Suprapubic skin (tissue), 4 donors: ENCODE data around the gene SLC6A7. TPM values are rescaled to one million over a fixed set of nuclear protein-coding genes. Genes with fewer than 3 reads are reported as not detected.

Experiments used
- DNase-seq, 2 donors: peaks; one replicate each; pipeline ENCODE4 v3.0.0-alpha.2; 2019; ENCODE audit warnings: low spot score in 2 of 2
- H3K27ac ChIP-seq: fragments of 200-600 bp; sonication (generic); one replicate; pipeline ENCODE4 v1.5.1; 2019
- H3K27me3 ChIP-seq: fragments of 200-600 bp; sonication (generic); one replicate; pipeline ENCODE4 v1.5.1; 2019
- H3K36me3 ChIP-seq: fragments of 200-600 bp; sonication (generic); one replicate; pipeline ENCODE4 v1.5.1; 2019
- H3K4me1 ChIP-seq: fragments of 200-600 bp; sonication (generic); one replicate; pipeline ENCODE4 v1.5.1; 2019
- H3K4me3 ChIP-seq: fragments of 200-600 bp; sonication (generic); one replicate; pipeline ENCODE4 v1.5.1; 2019; ENCODE audit warnings: mild to moderate bottlenecking
- H3K9me3 ChIP-seq: fragments of 200-600 bp; sonication (generic); one replicate; pipeline ENCODE4 v1.5.1; 2019
- EP300 ChIP-seq: sonication (generic); formaldehyde crosslinking; IDR thresholded peaks from one replicate; pipeline ENCODE4 v1.6.1; 2017; ENCODE audit warnings: antibody characterized with exemption
- POLR2A ChIP-seq, 2 donors: fragments of 450-650 bp; IDR thresholded peaks; one replicate each; pipeline ENCODE4 v1.6.1; 2017; ENCODE audit warnings: antibody characterized with exemption in 2 of 2, mild to moderate bottlenecking in 2 of 2, moderate library complexity in 2 of 2
- POLR2AphosphoS5 ChIP-seq, 3 donors: sonication (generic); formaldehyde crosslinking; IDR thresholded peaks; one replicate each; pipeline ENCODE4 v1.6.1; 2017; ENCODE audit warnings: antibody characterized with exemption in 3 of 3
- WGBS: methylation state at CpG from one replicate; pipeline ENCODE4 v1.1.5; 2018; 5-methylcytosine and 5-hydroxymethylcytosine counted together
- total RNA-seq, 4 donors: library from RNA; depleted of rRNA; stranded (reverse); fragments of >200 nt; gene quantifications; one replicate each; pipeline ENCODE4 v1.1.0, GENCODE V29; 2016
- TF ChIP-seq, protein P1 (sequence below), 2 donors: fragments of 200-600 bp in 1 of 2; fragments of 450-650 bp in 1 of 2; sonication (generic) in 1 of 2; IDR thresholded peaks; one replicate each; pipeline ENCODE4 v1.5.1; 2016 to 2019; ENCODE audit warnings: antibody characterized with exemption in 2 of 2, mild to moderate bottlenecking in 1 of 2, moderate library complexity in 1 of 2

The SLC6A7 gene
- total RNA-seq, 4 donors from 2014 or later = not detected

- peaks cover 63% of the 10 kb centered on the region for H3K4me1 ChIP-seq
- no peaks in the 10 kb centered on the region for H3K27me3 ChIP-seq
- whole genome bisulfite sequencing = 65% methylated on average over 4 of the region's 4 CpGs
- H3K36me3 ChIP-seq = no peaks in the 10 kb centered on the region
- DNase-seq = no peak
- no peak overlapping the region for H3K4me3 ChIP-seq
- TF ChIP-seq POLR2AphosphoS5 (IDR thresholded peaks at IDR 0.05) (peak in 1 of 3 donors; percentile 35), EP300 (no peak), POLR2A (IDR thresholded peaks at IDR 0.05) (no peak)
- TF ChIP-seq, protein P1, sequence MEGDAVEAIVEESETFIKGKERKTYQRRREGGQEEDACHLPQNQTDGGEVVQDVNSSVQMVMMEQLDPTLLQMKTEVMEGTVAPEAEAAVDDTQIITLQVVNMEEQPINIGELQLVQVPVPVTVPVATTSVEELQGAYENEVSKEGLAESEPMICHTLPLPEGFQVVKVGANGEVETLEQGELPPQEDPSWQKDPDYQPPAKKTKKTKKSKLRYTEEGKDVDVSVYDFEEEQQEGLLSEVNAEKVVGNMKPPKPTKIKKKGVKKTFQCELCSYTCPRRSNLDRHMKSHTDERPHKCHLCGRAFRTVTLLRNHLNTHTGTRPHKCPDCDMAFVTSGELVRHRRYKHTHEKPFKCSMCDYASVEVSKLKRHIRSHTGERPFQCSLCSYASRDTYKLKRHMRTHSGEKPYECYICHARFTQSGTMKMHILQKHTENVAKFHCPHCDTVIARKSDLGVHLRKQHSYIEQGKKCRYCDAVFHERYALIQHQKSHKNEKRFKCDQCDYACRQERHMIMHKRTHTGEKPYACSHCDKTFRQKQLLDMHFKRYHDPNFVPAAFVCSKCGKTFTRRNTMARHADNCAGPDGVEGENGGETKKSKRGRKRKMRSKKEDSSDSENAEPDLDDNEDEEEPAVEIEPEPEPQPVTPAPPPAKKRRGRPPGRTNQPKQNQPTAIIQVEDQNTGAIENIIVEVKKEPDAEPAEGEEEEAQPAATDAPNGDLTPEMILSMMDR (IDR thresholded peaks at IDR 0.05) = no peak
- H3K9me3 ChIP-seq = no peaks in the 10 kb centered on the region
- peak overlapping the region; percentile 81 for H3K27ac ChIP-seq
Observed at GRCh38 chr5:150142959-150143349, 46.9 kb upstream of the SLC6A7 start.

DNA sequence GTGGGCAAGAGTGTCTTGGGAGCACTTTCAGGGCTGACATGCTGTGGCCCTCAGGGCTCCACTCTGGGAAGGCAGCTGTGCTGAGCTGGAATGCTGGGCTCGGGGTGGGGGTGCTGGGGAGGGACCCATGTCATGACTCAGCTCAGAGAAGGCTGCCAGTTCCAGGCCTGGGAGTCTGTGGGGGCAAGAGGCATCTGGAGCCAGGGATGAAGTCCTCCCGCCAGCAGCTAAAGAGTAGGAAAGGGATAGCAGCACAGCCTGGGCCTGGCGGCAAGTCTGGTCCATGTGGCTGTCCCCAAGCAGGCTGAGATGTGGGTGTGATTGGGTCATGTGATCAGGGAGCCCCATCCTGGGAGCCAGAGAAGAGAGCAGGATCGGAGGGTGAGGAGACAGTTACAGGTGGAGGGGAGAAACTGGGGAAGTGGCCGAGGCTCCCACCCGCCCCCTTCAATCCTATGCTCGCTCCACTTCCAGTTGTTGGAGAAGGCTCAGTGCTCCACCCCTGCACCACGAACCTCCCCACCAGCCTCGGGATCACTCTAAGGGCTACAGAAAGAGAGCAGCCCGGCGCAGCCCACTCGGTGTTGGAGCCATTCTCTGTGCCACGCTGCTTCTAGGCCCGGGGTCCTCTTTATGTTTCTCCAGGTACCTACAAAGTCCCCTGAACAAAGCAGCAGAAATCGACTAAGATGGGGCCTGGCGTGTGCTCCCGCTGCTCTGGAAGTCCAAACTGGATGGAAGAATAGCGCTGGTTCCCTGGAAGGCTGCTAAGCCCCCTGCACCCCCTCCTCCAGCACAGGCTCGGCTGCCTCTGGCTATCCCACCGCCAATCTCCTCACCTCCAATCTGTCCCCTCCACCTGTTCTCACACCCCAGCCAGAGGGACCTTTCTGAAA is 46.3 kb upstream of the SLC6A7 start:
- Histone ChIP-seq H3K36me3 (no peaks in the 10 kb centered on the region), H3K4me3 (peak overlapping the region; percentile 19), H3K27me3 (no peaks in the 10 kb centered on the region), H3K27ac (peak overlapping the region; percentile 81), H3K9me3 (no peaks in the 10 kb centered on the region), H3K4me1 (peaks cover 57% of the 10 kb centered on the region)
- 55% methylated on average over 19 of the region's 20 CpGs for WGBS
- TF ChIP-seq EP300 = no peak
- TF ChIP-seq, protein P1 (IDR thresholded peaks at IDR 0.05) = no peak
- no peak for TF ChIP-seq POLR2A (IDR thresholded peaks at IDR 0.05)
- TF ChIP-seq POLR2AphosphoS5 (IDR thresholded peaks at IDR 0.05) = no peak
- DNase-seq = peak; percentile 91 to 94

- Histone ChIP-seq H3K27me3 (no peaks in the 10 kb centered on the region), H3K4me1 (peaks cover 55% of the 10 kb centered on the region), H3K9me3 (no peaks in the 10 kb centered on the region), H3K27ac (peak overlapping the region; percentile 81), H3K4me3 (peak overlapping the region; percentile 19), H3K36me3 (no peaks in the 10 kb centered on the region)
- DNase-seq = no peak
- TF ChIP-seq EP300 (no peak), POLR2A (IDR thresholded peaks at IDR 0.05) (no peak), POLR2AphosphoS5 (IDR thresholded peaks at IDR 0.05) (no peak)
- TF ChIP-seq, protein P1 (IDR thresholded peaks at IDR 0.05) = no peak
- WGBS = 63% methylated on average over 13 of the region's 14 CpGs
Observed at GRCh38 chr5:150144246-150144801, 45.5 kb upstream of the SLC6A7 start.

DNA sequence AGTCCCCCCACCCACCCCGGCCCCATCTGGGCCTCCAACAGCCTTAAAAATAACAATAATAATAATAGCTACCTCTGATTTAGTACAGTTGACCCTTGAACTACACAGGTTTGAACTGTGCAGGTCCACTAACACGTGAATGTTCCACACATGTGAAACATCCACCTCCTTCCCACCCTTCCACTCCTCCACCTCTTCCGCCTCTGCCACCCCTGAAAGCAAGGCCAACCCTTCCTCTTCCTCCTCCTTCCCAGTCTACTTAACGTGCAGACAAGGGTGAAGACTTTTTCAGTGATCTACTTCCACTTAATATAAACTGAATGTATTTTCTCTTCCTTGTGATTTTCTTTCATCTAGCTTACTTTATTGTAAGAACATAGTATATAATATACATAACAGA is 45.0 kb upstream of the SLC6A7 start:
- H3K4me1 ChIP-seq = peaks cover 53% of the 10 kb centered on the region
- no peak for DNase-seq
- peak overlapping the region; percentile 19 for H3K4me3 ChIP-seq
- H3K27me3 ChIP-seq = no peaks in the 10 kb centered on the region
- TF ChIP-seq POLR2A (IDR thresholded peaks at IDR 0.05) (no peak), POLR2AphosphoS5 (IDR thresholded peaks at IDR 0.05) (no peak), EP300 (no peak)
- TF ChIP-seq, protein P1 (IDR thresholded peaks at IDR 0.05) = no peak
- no peaks in the 10 kb centered on the region for H3K9me3 ChIP-seq
- H3K27ac ChIP-seq = peak overlapping the region; percentile 81
- H3K36me3 ChIP-seq = no peaks in the 10 kb centered on the region
- 61% methylated on average over 3 of the region's 4 CpGs for WGBS

- Histone ChIP-seq H3K4me3 (no peak overlapping the region), H3K27ac (no peak overlapping the region), H3K36me3 (no peaks in the 10 kb centered on the region), H3K27me3 (no peaks in the 10 kb centered on the region), H3K4me1 (peaks cover 47% of the 10 kb centered on the region), H3K9me3 (no peaks in the 10 kb centered on the region)
- DNase-seq = no peak
- 92% methylated on average over 5 of the region's 5 CpGs for WGBS
- TF ChIP-seq POLR2A (IDR thresholded peaks at IDR 0.05) = no peak
- TF ChIP-seq, protein P1 (IDR thresholded peaks at IDR 0.05) = no peak
Observed at GRCh38 chr5:150146235-150146634, 43.6 kb upstream of the SLC6A7 start.
